RWPE2 (cell line): ENCODE results near the gene HAUS7.

Experiments
- ATAC-seq: fragments of 200-7000 bp; cut with Tn5 transposase; 3 replicates; pipeline ENCODE4 v1.9.1; 2021; ENCODE audit warnings: low read depth
- DNase-seq: peaks from one replicate; pipeline ENCODE4 v3.0.0-alpha.2; 2020; ENCODE audit warnings: low spot score
- H3K27ac ChIP-seq: fragments of 450-650 bp; 2 replicates; pipeline ENCODE4 v1.5.1; 2017; ENCODE audit warnings: mild to moderate bottlenecking; ENCODE audit not compliant: poor library complexity, severe bottlenecking
- H3K27me3 ChIP-seq: fragments of 250-450 bp; sonication (Bioruptor Pico); 2 replicates; pipeline ENCODE4 v1.5.1; 2021; ENCODE audit warnings: mild to moderate bottlenecking, moderate library complexity; ENCODE audit not compliant: insufficient read depth, poor library complexity, severe bottlenecking
- H3K36me3 ChIP-seq: fragments of 250-450 bp; sonication (Bioruptor Pico); 2 replicates; pipeline ENCODE4 v1.5.1; 2020; ENCODE audit warnings: low read depth, mild to moderate bottlenecking, moderate library complexity
- H3K4me1 ChIP-seq: fragments of 250-450 bp; sonication (Bioruptor Pico); 2 replicates; pipeline ENCODE4 v1.5.1; 2021; ENCODE audit warnings: mild to moderate bottlenecking, moderate library complexity; ENCODE audit not compliant: insufficient read depth, poor library complexity, severe bottlenecking
- H3K4me3 ChIP-seq: fragments of 250-450 bp; sonication (Bioruptor Pico); 2 replicates; pipeline ENCODE4 v1.5.1; 2021; ENCODE audit warnings: mild to moderate bottlenecking, moderate library complexity; ENCODE audit not compliant: severe bottlenecking
- H3K9me3 ChIP-seq: fragments of 250-450 bp; sonication (Bioruptor Pico); 2 replicates; pipeline ENCODE4 v1.5.1; 2021; ENCODE audit warnings: mild to moderate bottlenecking, moderate library complexity; ENCODE audit not compliant: severe bottlenecking
- TF ChIP-seq, protein P1 (sequence below): fragments of 450-650 bp; IDR thresholded peaks from one replicate; pipeline ENCODE4 v1.5.1; 2017; ENCODE audit warnings: mild to moderate bottlenecking, moderate library complexity; ENCODE audit not compliant: poor library complexity, severe bottlenecking

HAUS7 gene

GRCh38 chrX:153442463-153442862, 27.9 kb downstream of the HAUS7 start:
- Histone ChIP-seq H3K9me3 (no peaks in the 10 kb centered on the region), H3K27me3 (no peaks in the 10 kb centered on the region), H3K4me3 (no peak overlapping the region), H3K4me1 (peaks cover 12% of the 10 kb centered on the region), H3K36me3 (no peaks in the 10 kb centered on the region), H3K27ac (peak overlapping the region; percentile 33)
- no peak for ATAC-seq
- no peak for DNase-seq
- TF ChIP-seq, protein P1, sequence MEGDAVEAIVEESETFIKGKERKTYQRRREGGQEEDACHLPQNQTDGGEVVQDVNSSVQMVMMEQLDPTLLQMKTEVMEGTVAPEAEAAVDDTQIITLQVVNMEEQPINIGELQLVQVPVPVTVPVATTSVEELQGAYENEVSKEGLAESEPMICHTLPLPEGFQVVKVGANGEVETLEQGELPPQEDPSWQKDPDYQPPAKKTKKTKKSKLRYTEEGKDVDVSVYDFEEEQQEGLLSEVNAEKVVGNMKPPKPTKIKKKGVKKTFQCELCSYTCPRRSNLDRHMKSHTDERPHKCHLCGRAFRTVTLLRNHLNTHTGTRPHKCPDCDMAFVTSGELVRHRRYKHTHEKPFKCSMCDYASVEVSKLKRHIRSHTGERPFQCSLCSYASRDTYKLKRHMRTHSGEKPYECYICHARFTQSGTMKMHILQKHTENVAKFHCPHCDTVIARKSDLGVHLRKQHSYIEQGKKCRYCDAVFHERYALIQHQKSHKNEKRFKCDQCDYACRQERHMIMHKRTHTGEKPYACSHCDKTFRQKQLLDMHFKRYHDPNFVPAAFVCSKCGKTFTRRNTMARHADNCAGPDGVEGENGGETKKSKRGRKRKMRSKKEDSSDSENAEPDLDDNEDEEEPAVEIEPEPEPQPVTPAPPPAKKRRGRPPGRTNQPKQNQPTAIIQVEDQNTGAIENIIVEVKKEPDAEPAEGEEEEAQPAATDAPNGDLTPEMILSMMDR = no peak

GRCh38 chrX:153441981-153442380, 28.4 kb downstream of the HAUS7 start:
- peak overlapping the region; percentile 33 for H3K27ac ChIP-seq
- peaks cover 12% of the 10 kb centered on the region for H3K4me1 ChIP-seq
- H3K9me3 ChIP-seq = no peaks in the 10 kb centered on the region
- peak; percentile 75 for ATAC-seq
- no peaks in the 10 kb centered on the region for H3K27me3 ChIP-seq
- no peaks in the 10 kb centered on the region for H3K36me3 ChIP-seq
- H3K4me3 ChIP-seq = no peak overlapping the region
- TF ChIP-seq, protein P1 = no peak
- DNase-seq = no peak

DNA sequence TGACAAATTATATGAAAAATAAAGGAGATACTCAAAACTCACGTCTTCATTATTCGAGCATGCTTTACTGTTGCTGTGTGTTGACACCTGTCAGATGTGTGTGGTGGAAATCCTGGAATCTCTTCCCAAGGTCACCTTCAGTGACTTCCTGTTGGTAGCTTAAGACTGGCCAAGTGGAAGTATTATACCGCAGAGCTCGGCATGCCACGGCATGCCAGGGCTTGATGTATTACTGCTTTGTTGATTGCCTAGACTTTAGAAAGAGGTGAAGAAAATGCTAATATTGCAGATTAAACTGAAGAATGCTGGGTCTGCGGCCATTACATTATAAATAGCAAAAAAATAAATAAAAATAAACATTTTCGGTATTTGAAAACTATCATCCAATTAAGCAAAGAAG, 29.1 kb downstream of the HAUS7 start:
- Histone ChIP-seq H3K4me3 (no peak overlapping the region), H3K4me1 (peaks cover 12% of the 10 kb centered on the region), H3K9me3 (no peaks in the 10 kb centered on the region), H3K27me3 (no peaks in the 10 kb centered on the region), H3K27ac (peak overlapping the region; percentile 33), H3K36me3 (no peaks in the 10 kb centered on the region)
- ATAC-seq = no peak; the same call in 2 of the 3 replicates
- no peak for DNase-seq
- TF ChIP-seq, protein P1 = no peak

DNA sequence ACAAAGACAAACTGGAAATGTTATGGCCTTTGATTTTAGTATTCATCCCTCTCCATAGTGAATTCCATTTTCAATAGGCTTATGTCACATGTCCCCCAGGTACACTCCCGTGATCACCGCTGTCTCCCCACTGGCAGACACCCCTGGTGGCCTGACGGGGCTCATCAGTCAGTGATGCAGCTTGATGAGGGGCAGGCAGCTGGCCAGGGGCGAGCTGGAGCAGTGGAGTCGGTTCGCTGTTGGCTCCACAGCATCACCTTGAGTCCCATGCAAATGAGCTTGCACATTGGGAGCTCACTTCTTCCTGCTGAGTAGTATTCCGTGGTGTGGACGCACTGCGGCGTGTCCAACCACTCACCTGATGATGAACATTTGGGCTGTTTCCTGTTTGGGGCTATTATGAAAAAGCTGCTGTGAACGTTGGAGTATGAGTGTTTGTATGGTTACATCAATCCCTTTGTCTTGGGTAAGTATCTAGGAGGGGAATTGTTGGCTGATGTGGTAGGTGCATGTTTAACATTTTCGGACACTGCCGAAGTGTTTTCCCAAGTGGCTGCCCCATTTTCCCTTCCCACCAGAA, 29.7 kb downstream of the HAUS7 start:
- peaks cover 12% of the 10 kb centered on the region for H3K4me1 ChIP-seq
- H3K9me3 ChIP-seq = no peaks in the 10 kb centered on the region
- ATAC-seq (no peak), DNase-seq (no peak)
- H3K27me3 ChIP-seq = no peaks in the 10 kb centered on the region
- no peaks in the 10 kb centered on the region for H3K36me3 ChIP-seq
- H3K27ac ChIP-seq = no peak overlapping the region
- TF ChIP-seq, protein P1 = no peak
- no peak overlapping the region for H3K4me3 ChIP-seq

- H3K9me3 ChIP-seq = no peaks in the 10 kb centered on the region
- H3K4me1 ChIP-seq = peaks cover 12% of the 10 kb centered on the region
- no peaks in the 10 kb centered on the region for H3K36me3 ChIP-seq
- DNase-seq (no peak), ATAC-seq (no peak)
- TF ChIP-seq, protein P1 = no peak
- no peaks in the 10 kb centered on the region for H3K27me3 ChIP-seq
- no peak overlapping the region for H3K4me3 ChIP-seq
- H3K27ac ChIP-seq = no peak overlapping the region
Observed at GRCh38 chrX:153439977-153440376, 30.4 kb downstream of the HAUS7 start.
